SK-N-MC (cell line): ENCODE data around the gene SLC12A3.

Source experiments
- EZH2 ChIP-seq: fragments of 200-600 bp; sonication (generic); IDR thresholded peaks from one replicate; pipeline ENCODE4 v1.6.1; 2017; ENCODE audit warnings: antibody characterized with exemption
- FOXP2 ChIP-seq: optimal IDR thresholded peaks from 2 replicates; pipeline ENCODE3; 2011; ENCODE audit warnings: mild to moderate bottlenecking, moderate library complexity; ENCODE audit not compliant: insufficient read depth; ENCODE audit errors: extremely low read length, control extremely low read depth
- POLR2AphosphoS5 ChIP-seq: IDR thresholded peaks from 2 replicates; pipeline ENCODE4 v1.6.1; 2012; ENCODE audit warnings: mild to moderate bottlenecking, low read depth, low read length, borderline replicate concordance

- TF ChIP-seq EZH2 = no peak
- no peak for TF ChIP-seq POLR2AphosphoS5
- no peak for TF ChIP-seq FOXP2
Measured at GRCh38 chr16:56817938-56818337, 47.1 kb upstream of the SLC12A3 start.
